ENCODE measurements around the gene TMEM178B. TPM values are rescaled to one million over a fixed set of nuclear protein-coding genes. Genes with fewer than 3 reads are reported as not detected.

The TMEM178B gene
- total and polyA plus RNA-seq, 2 experiments from 2014 or later: 0.39 to 0.46 TPM

- Histone ChIP-seq H3K4me1 (ENCODE audit: low read depth) (peaks cover 10% of the 10 kb centered on the region), H3K27ac (no peak overlapping the region), H3K4me3 (no peak overlapping the region), H3K36me3 (no peaks in the 10 kb centered on the region), H3K27me3 (no peaks in the 10 kb centered on the region), H3K9me3 (ENCODE audit: low read depth) (no peaks in the 10 kb centered on the region)
- DNase-seq (ENCODE audit: low read depth in 1 of 2, low spot score in 1 of 2): no peak
- no peak for TF ChIP-seq CTCF (IDR thresholded peaks at IDR 0.05; ENCODE audit: low read depth, low read length)
Measured at GRCh38 chr7:141370650-141371049, 296.8 kb downstream of the TMEM178B start.

DNA sequence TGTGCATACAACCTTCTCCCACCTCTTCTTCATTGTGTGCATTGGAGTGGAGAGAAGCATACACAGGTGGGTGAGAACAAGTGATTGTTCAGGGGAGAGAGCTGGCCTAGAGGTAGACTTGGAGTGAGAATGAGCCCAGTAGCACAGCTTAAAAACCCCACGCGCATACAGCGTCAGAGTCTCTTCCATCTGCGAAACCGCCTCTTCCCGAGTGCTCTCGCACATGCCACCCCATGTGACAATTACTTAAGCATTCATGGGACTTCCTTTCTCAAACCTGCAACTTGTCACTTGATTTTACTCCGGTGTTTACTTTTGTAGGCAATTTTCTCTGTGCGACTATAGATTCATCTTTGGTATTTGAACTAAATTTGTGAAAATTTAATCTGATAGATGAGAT is 300.6 kb downstream of the TMEM178B start:
- no peak overlapping the region for H3K27ac ChIP-seq
- H3K4me1 ChIP-seq (ENCODE audit: low read depth): no peaks in the 10 kb centered on the region
- no peaks in the 10 kb centered on the region for H3K9me3 ChIP-seq (ENCODE audit: low read depth)
- no peaks in the 10 kb centered on the region for H3K36me3 ChIP-seq
- no peak overlapping the region for H3K4me3 ChIP-seq
- no peak for TF ChIP-seq CTCF (IDR thresholded peaks at IDR 0.05; ENCODE audit: low read depth, low read length)
- no peak for DNase-seq (ENCODE audit: low read depth in 1 of 2, low spot score in 1 of 2)
- no peaks in the 10 kb centered on the region for H3K27me3 ChIP-seq

GRCh38 chr7:141375442-141375841 is 301.6 kb downstream of the TMEM178B start:
- no peaks in the 10 kb centered on the region for H3K27me3 ChIP-seq
- no peak overlapping the region for H3K4me3 ChIP-seq
- no peak for DNase-seq (ENCODE audit: low read depth in 1 of 2, low spot score in 1 of 2)
- no peak for TF ChIP-seq CTCF (IDR thresholded peaks at IDR 0.05; ENCODE audit: low read depth, low read length)
- no peaks in the 10 kb centered on the region for H3K36me3 ChIP-seq
- H3K27ac ChIP-seq: no peak overlapping the region
- H3K4me1 ChIP-seq (ENCODE audit: low read depth): no peaks in the 10 kb centered on the region
- no peaks in the 10 kb centered on the region for H3K9me3 ChIP-seq (ENCODE audit: low read depth)

GRCh38 chr7:141377906-141378305 is 304.0 kb downstream of the TMEM178B start:
- Histone ChIP-seq H3K27me3 (no peaks in the 10 kb centered on the region), H3K36me3 (no peaks in the 10 kb centered on the region), H3K27ac (no peak overlapping the region), H3K4me3 (no peak overlapping the region), H3K4me1 (ENCODE audit: low read depth) (no peaks in the 10 kb centered on the region), H3K9me3 (ENCODE audit: low read depth) (no peaks in the 10 kb centered on the region)
- TF ChIP-seq CTCF (IDR thresholded peaks at IDR 0.05; ENCODE audit: low read depth, low read length): no peak
- no peak for DNase-seq (ENCODE audit: low read depth in 1 of 2, low spot score in 1 of 2)

DNA sequence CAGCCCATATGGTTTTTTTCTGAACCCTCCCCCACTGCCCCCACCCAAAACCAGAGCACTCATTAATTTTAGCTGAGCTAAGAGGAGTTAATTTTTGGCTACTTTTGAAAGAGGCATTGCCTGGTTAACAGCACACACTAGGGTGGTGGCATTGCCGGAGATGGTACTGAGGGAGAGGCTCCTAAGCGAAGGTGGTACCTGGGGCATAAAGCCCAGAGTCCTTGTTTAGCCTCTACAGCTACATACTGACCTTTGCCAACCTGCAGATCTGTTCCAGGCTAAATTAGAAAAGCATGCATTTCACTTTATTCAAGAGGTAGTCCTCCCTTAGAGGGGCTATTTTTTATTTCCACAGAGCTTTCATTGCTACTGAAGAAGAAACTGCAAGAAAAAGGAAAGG is 304.5 kb downstream of the TMEM178B start:
- no peak overlapping the region for H3K4me3 ChIP-seq
- H3K9me3 ChIP-seq (ENCODE audit: low read depth): no peaks in the 10 kb centered on the region
- no peak for DNase-seq (ENCODE audit: low read depth in 1 of 2, low spot score in 1 of 2)
- TF ChIP-seq CTCF (IDR thresholded peaks at IDR 0.05; ENCODE audit: low read depth, low read length): no peak
- no peak overlapping the region for H3K27ac ChIP-seq
- H3K27me3 ChIP-seq: no peaks in the 10 kb centered on the region
- H3K4me1 ChIP-seq (ENCODE audit: low read depth): no peaks in the 10 kb centered on the region
- H3K36me3 ChIP-seq: no peaks in the 10 kb centered on the region

Data from cardiac muscle cell (in vitro differentiated cells and primary cell).